DMS 273 treated with DMSO at 0.1 percent for 48 hours (cell line): Measurements from ENCODE around the gene TNFSF13.

Source experiments
- DNase-seq: peaks from one replicate; lab custom pipeline; 2025; lab: John Stamatoyannopoulos, UW

TNFSF13 gene

GRCh38 chr17:7552621-7553051, 5.9 kb upstream of the TNFSF13 start:
- DNase-seq, result no peak

- no peak for DNase-seq
Observed at GRCh38 chr17:7553356-7553755, 5.2 kb upstream of the TNFSF13 start.

GRCh38 chr17:7555320-7555948, 3.1 kb upstream of the TNFSF13 start:
- DNase-seq, result no peak

GRCh38 chr17:7556627-7557026, 1.9 kb upstream of the TNFSF13 start:
- DNase-seq, result no peak

- no peak for DNase-seq
Observed at GRCh38 chr17:7557147-7557764, 1.3 kb upstream of the TNFSF13 start.

GRCh38 chr17:7557775-7558543, 591 bp upstream of the TNFSF13 start:
- DNase-seq, result no peak

- no peak for DNase-seq
Observed at GRCh38 chr17:7559320-7560171, 996 bp downstream of the TNFSF13 start.

- DNase-seq, result no peak
Observed at GRCh38 chr17:7560172-7561027, 1.9 kb downstream of the TNFSF13 start.

- DNase-seq, result peak; percentile 48
Observed at GRCh38 chr17:7561028-7561575, 2.6 kb downstream of the TNFSF13 start.

- no peak for DNase-seq
Observed at GRCh38 chr17:7561589-7562207, 3.1 kb downstream of the TNFSF13 start, which contains the start of gene SENP3. SENP3 (plus strand) TSS chr17:7561919; CDS start chr17:7563077, 1,158 bp downstream.

- DNase-seq, result no peak
Observed at GRCh38 chr17:7562208-7562605, 3.7 kb downstream of the TNFSF13 start.

GRCh38 chr17:7563115-7563869, 4.7 kb downstream of the TNFSF13 start:
- no peak for DNase-seq

- DNase-seq, result no peak
Observed at GRCh38 chr17:7569571-7569970, 11.0 kb downstream of the TNFSF13 start.

GRCh38 chr17:7570351-7570750, 11.8 kb downstream of the TNFSF13 start:
- no peak for DNase-seq

- DNase-seq, result peak; percentile 94
Observed at GRCh38 chr17:7572338-7572587, 13.7 kb downstream of the TNFSF13 start.

- no peak for DNase-seq
Observed at GRCh38 chr17:7572588-7573323, 14.2 kb downstream of the TNFSF13 start.

- no peak for DNase-seq
Observed at GRCh38 chr17:7573324-7574080, 15.0 kb downstream of the TNFSF13 start.

- DNase-seq, result no peak
Observed at GRCh38 chr17:7574176-7574953, 15.8 kb downstream of the TNFSF13 start.
